GM19372 (cell line): ENCODE measurements around the gene SHLD3.
"Not testable (repeated sequence)": the region's sequence is repeated elsewhere in the genome, so short reads cannot be mapped to it uniquely, and the experiment has no call there.

Experiments used
- ATAC-seq: cut with Tn5 transposase; IDR thresholded peaks from one replicate; pipeline ENCODE4 v1.9.1; 2021; ENCODE audit warnings: mild to moderate bottlenecking, low read depth, moderate library complexity; ENCODE audit not compliant: unreplicated experiment

The SHLD3 gene

GRCh38 chr5:65624571-65625555, at the start of gene SHLD3, which contains the start of gene TRAPPC13:
TSS of gene SHLD3 (plus strand) at chr5:65625027. CDS start at chr5:65629588, 4,561 bp downstream.
TSS of gene TRAPPC13 (plus strand) at chr5:65625027. CDS start at chr5:65625061, 34 bp downstream.
- ATAC-seq: peak; percentile 66

DNA sequence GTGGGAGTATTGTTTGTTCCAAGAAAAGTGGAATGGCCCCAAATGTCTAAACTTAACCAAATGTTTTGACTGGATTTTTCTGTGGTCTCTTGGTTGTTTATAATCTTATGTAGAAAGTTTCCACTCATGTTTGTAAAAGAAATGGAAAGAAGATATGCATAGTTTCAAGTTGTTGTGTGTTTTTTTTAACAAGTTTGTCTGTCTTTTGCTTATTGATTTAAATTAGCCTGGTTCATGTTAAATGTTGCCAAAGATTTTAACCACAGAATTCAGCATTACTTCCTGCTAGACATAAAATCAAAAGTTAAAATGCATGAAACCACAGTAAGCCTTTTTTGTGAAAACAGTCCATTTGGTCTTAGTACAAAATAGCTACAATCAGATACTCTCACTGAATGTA, 47.7 kb upstream of the SHLD3 start:
- no peak for ATAC-seq

GRCh38 chr5:65588694-65589093, 36.1 kb upstream of the SHLD3 start:
- ATAC-seq: no peak

DNA sequence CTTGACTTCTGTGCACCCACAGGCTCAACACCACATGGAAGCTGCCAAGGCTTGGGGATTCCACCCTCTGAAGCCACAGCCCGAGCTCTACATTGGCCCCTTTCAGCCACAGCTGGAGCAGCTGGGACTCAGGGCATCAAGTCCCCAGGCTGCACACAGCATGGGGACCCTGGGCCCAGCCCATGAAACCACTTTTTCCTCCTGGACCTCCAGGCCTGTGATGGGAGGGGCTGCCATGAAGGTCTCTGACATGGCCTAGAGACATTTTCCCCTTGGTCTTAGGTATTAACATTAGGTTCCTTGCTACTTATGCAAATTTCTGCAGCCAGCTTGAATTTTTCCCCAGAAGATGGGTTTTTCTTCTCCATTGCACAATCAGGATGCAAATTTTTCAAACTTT, 23.1 kb upstream of the SHLD3 start:
- not testable (repeated sequence) for ATAC-seq

- ATAC-seq: no peak
Observed at GRCh38 chr5:65611524-65611923, 13.3 kb upstream of the SHLD3 start.

- ATAC-seq: no peak
Observed at GRCh38 chr5:65612298-65612907, 12.4 kb upstream of the SHLD3 start.

GRCh38 chr5:65620021-65620420, 4.8 kb upstream of the SHLD3 start:
- no peak for ATAC-seq

DNA sequence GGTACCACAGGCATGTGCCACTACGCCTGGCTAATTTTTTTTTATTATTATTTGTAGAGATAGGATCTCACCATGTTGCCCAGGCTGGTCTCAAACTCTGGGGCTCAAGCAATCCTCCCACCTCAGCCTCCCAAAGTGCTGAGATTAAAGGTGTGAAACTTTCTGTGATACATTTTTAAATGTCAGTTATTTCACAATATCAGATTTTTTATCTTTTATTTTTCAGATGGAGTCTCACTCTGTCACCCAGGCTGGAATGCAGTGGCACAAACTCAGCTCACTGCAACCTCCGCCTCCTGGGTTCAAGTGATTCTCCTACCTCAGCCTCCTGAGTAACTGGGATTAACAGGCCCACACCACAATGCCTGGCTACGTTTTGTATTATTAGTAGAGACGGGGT, 2.9 kb upstream of the SHLD3 start:
- ATAC-seq: not testable (repeated sequence)

DNA sequence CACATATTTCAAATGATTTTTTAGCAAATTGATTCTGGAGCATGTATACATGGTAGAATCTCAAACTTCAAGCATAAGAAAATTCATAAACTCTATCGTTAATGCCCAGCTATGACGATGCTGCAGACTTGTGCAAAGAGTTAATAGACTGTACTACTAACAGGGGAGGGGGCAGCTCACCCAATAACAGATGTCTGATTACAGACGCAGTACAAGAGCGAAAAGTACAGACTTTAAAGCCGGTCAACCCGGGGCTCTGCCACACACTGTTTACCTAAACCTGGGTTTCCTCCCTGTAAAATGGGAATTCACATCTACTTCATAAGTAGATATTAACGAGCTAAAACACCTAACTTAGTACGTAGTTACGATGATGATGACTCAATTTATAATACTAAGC, 1.3 kb upstream of the SHLD3 start:
- ATAC-seq: no peak

DNA sequence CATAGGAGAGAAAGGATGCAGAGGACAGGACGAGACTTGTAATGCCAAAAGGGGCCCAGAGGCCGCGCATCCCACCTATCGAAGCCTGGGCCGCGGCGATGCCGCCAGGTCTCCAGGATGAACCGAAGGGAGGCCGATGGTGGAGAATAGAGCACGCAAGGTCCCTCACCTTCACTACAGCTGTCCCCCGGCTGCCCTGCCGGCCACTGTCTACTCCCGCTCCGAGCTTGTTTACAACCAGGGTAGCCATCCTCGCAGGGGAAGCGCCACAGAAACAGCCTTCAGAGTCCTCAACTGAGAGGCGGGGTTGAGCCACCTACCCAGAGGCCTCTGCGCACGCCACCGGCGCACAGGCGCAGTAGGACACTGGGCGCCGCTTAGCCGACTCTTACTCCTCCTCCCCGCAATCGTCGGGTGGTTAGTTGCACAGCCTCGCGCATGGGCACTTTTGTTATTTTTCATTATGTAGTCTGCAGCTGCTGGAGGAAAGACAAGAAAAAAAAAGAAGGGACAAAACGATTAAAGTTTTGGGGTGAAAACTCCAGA, 729 bp upstream of the SHLD3 start, which contains the start of gene TRIM23:
TSS of gene TRIM23 (minus strand) at position 309 of the 546 bp plus-strand sequence. CDS start at position 250, 59 bp downstream.
- ATAC-seq: peak; percentile 92

DNA sequence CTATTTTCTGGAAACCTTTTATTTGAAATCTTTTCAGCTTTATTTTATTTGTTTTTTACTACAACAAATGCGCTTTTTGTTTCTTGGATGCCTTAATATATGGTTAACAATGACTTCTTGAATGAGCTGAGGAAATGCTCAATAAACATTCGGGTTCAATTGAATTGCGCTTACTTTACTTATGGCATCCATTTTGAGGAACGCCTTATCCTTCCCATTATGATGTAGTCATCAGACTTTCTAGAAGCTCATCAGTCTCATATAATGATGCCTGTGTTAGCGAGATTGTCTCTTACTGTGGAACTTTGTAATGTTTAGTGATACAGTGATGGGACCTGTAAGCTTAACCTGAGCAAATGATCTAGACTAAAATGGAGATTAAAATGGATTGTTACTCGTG, 916 bp downstream of the SHLD3 start:
- no peak for ATAC-seq

- no peak for ATAC-seq
Observed at GRCh38 chr5:65630981-65631380, 6.2 kb downstream of the SHLD3 start.

DNA sequence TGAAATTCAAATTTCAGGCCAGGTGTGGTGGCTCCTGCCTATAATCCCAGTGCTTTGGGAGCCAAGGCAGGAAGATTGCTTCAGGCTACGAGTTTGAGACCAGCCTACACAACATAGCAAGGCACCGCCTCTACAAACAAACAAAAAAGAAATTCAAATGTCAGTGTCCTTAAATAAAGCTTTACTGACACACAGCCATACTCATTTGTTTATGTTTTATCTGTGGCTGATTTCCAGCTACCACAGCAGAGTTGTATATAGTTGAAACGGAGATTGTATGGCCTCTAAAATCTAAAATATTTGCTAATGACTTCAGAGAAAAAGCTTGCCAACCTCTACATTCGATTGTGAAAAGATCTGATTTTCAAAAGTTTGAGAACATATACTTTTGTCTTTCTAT, 15.4 kb downstream of the SHLD3 start:
- no peak for ATAC-seq

DNA sequence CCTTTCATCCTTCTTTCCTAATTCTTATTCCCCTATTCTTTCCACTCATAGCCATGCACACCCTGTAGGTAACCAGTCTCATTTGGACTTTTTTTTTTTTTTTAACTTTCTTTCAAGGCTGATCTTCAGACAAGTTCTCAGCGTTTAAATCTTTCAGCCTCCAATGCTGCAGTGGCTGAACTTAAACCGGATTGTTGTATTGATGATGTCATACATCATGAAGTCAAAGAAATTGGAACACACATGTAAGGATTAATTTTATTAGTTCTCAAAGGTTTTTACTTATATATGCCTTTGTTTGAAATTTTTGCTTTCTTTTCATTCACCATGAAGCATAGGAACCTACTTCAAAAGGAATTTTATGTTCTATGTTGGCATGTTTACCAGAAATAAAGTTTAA, 22.1 kb downstream of the SHLD3 start:
- ATAC-seq: no peak

DNA sequence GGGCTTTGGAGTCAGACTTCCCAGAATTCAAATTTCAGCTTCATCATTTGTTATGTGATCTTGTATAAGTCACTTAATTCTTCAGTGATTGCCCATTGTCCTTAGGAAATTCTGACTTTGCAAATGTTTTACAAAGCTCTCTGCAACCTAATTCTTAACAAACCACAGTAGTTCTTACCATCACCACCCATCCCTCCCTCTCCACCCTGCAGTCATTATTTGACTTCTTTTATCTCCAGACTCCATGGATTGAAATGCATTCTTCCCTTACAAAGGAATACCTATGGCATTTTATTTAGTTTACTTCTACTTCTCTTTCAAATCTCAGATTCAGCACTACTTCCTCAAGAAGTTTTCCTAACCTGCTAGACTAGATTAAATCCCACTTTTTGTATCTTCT, 23.1 kb downstream of the SHLD3 start:
- ATAC-seq: no peak

- no peak for ATAC-seq
Observed at GRCh38 chr5:65651144-65651543, 26.3 kb downstream of the SHLD3 start.

DNA sequence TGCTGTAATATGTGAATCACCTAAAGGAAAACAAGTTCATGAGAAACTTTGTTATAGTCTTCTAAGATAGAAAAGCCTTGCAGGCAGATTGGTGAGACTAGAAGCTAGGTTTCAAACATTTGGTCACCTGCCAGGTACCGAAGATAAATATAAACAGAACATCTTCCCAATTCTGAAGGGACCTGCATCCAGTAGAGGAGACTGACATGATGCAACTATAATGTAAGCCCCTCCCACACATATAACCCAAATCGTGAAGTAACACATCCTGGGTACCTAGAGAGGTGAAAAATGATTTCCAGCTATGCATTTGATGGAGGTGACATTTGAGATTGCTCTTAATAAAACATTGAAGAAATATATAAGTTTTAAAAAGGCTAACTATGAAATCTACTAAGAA, 29.9 kb downstream of the SHLD3 start:
- ATAC-seq: no peak

DNA sequence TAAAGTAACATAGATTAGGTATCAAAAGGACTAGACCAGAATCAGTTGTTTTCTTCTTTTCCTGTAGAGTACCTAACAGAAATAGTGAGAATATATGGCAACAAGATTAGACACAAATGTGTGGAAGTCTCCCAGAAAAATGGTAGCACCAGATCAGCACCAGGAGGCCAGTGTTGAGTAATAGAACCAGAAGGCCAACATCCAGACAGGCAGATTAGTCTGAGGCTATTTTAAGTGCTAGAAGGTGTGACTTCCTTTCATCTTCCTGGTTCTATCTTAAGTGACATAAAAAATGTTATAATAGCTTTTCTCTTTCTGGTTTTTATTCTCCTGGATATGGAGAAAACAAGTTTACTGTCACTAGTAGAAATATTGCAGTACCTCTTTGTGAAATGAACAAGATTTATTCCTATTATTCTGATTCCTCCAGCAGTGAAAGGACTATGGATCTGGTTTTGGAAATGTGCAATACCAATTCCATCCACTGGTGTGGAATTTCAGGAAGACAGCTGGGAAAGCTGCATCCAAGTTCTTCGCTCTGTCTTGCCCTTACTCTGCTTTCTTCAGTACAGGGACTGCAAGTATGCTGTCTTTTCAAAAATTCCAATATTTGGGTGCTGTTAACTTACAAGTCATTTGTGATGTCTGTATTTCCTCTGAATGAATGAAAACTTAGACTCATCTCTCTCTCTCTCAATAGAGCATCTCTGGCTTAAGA, 39.1 kb downstream of the SHLD3 start:
- no peak for ATAC-seq

- ATAC-seq: no peak
Observed at GRCh38 chr5:65668696-65669095, 43.9 kb downstream of the SHLD3 start.

GRCh38 chr5:65672796-65673195, 48.0 kb downstream of the SHLD3 start:
- ATAC-seq: no peak

DNA sequence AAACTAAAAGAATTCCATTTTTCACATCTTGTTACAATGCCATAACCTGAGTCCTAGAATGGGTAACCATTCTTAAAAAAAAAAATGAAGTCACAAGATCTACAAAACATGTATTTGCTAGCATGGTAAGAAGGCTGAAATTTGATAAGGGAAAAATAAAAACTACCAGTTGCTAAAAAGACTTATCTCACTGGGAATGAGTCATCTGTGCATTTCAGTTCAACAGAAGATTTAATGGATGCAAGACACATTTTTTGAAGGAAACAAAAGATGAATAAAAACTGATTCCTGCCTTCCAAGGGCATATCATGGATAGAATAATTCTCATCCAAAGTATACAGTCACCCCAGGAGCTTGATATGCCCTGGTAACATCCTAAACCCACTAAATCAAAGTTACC, 49.9 kb downstream of the SHLD3 start:
- no peak for ATAC-seq
